ENCODE measurements around the gene SEC23IP. TPM values are rescaled to one million over a fixed set of nuclear protein-coding genes. Genes with fewer than 3 reads are reported as not detected.

The SEC23IP gene
- total RNA-seq, 4 donors from 2014 or later: 19.7 to 41.1 (median 22.9) TPM

GRCh38 chr10:119852822-119853221 is 39.7 kb upstream of the SEC23IP start:
- 86 to 88% methylated on average over 6 of the region's 6 CpGs for WGBS, 2 donors
- DNase-seq (ENCODE audit: low spot score in 2 of 2): no peak
- intact Hi-C loops (cut with DNase I; ENCODE audit: low total_unique reads): no loop called here
- no peak for TF ChIP-seq POLR2A (IDR thresholded peaks at IDR 0.05)
- H3K4me3 ChIP-seq (ENCODE audit: low read depth, poor library complexity, severe bottlenecking): no peak overlapping the region

DNA sequence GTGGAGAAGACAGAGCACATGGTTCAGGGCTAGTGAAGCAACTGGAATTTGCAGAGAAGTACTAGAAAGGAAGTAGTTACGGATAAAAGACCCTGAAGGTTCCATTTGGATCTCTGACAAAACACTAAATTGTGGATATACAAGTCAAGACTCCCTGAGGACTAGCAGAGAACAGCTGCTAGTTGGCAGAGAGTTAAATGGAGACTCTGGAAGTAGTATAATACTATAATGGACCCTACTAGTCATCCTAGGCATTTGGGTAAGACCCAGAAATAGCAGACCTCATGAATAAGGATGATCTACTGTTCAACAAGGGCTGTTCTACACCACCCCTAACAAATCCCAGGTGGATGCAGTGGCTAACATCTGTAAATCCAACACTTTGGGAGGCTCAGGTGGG is 39.0 kb upstream of the SEC23IP start:
- TF ChIP-seq, protein P1, sequence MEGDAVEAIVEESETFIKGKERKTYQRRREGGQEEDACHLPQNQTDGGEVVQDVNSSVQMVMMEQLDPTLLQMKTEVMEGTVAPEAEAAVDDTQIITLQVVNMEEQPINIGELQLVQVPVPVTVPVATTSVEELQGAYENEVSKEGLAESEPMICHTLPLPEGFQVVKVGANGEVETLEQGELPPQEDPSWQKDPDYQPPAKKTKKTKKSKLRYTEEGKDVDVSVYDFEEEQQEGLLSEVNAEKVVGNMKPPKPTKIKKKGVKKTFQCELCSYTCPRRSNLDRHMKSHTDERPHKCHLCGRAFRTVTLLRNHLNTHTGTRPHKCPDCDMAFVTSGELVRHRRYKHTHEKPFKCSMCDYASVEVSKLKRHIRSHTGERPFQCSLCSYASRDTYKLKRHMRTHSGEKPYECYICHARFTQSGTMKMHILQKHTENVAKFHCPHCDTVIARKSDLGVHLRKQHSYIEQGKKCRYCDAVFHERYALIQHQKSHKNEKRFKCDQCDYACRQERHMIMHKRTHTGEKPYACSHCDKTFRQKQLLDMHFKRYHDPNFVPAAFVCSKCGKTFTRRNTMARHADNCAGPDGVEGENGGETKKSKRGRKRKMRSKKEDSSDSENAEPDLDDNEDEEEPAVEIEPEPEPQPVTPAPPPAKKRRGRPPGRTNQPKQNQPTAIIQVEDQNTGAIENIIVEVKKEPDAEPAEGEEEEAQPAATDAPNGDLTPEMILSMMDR (IDR thresholded peaks at IDR 0.05): no peak
- no peak for TF ChIP-seq POLR2A (IDR thresholded peaks at IDR 0.05)
- no peak overlapping the region for H3K4me3 ChIP-seq (ENCODE audit: low read depth, poor library complexity, severe bottlenecking)
- DNase-seq (ENCODE audit: low spot score in 2 of 2): no peak
- WGBS, 2 donors: 82 to 96% methylated on average over 1 of the region's 1 CpG
- intact Hi-C loops (cut with DNase I; ENCODE audit: low total_unique reads): no loop called here

DNA sequence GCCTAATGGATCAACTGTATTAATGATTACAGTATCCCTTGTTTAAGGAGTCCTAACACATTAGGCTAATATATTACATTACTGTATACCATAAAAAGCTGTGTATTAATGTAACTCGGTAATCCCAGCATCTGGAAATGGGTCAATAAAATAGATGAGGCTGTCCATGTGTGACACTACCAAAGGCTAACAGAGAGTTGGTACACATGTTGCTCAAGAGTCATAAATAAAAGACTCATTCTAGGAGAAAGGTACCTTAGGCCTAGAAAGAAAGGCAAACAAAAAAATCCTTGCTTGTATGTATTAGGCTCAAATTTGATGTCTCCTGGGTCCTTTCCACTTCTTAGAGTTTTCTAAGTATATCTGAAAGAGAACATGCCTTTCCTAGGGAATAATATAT is 34.5 kb upstream of the SEC23IP start:
- TF ChIP-seq POLR2A (IDR thresholded peaks at IDR 0.05): no peak
- TF ChIP-seq, protein P1 (IDR thresholded peaks at IDR 0.05): no peak
- no peak overlapping the region for H3K4me3 ChIP-seq (ENCODE audit: low read depth, poor library complexity, severe bottlenecking)
- intact Hi-C loops (cut with DNase I; ENCODE audit: low total_unique reads): no loop called here
- DNase-seq (ENCODE audit: low spot score in 2 of 2): no peak
- 69 to 76% methylated on average over 1 of the region's 1 CpG for WGBS, 2 donors

- no peak overlapping the region for H3K4me3 ChIP-seq (ENCODE audit: low read depth, poor library complexity, severe bottlenecking)
- TF ChIP-seq, protein P1 (IDR thresholded peaks at IDR 0.05): no peak
- TF ChIP-seq POLR2A (IDR thresholded peaks at IDR 0.05): no peak
- no peak for DNase-seq (ENCODE audit: low spot score in 2 of 2)
- WGBS, 2 donors: 45 to 61% methylated on average over 1 of the region's 1 CpG
- intact Hi-C loops (cut with DNase I; ENCODE audit: low total_unique reads): loop anchor here (5.0 kb wide), 1 partner anchor 252 kb away; no protein-coding TSS in a partner anchor
These were observed 32.9 kb upstream of the SEC23IP start for GRCh38 chr10:119859420-119860258.

GRCh38 chr10:119860866-119861607 is 31.5 kb upstream of the SEC23IP start:
- DNase-seq (ENCODE audit: low spot score in 2 of 2): no peak
- 71 to 77% methylated on average over 7 of the region's 7 CpGs for WGBS, 2 donors
- TF ChIP-seq, protein P1 (IDR thresholded peaks at IDR 0.05): no peak
- H3K4me3 ChIP-seq (ENCODE audit: low read depth, poor library complexity, severe bottlenecking): no peak overlapping the region
- intact Hi-C loops (cut with DNase I; ENCODE audit: low total_unique reads): loop anchor here (5.0 kb wide), 1 partner anchor 254 kb away; no protein-coding TSS in a partner anchor

DNA sequence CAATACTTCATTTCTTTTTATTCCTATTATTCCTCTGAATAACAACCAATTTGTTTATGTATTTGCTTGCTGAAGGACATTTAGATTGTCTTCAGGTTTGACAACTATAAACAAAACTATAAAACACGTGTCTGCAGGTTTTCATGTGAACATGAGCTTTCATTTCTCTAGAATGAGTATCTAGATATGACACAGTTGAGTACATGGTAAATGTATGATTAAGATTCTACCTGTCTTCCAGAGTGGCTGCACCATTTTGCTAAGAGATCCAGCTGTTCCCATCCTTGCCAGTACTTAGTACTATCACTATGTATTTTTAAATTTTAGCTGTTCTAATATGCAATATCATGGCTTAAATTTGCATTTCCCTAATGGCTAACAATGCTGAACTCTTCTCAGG is 30.0 kb upstream of the SEC23IP start:
- no peak for TF ChIP-seq POLR2A (IDR thresholded peaks at IDR 0.05)
- TF ChIP-seq, protein P1 (IDR thresholded peaks at IDR 0.05): no peak
- no peak overlapping the region for H3K4me3 ChIP-seq (ENCODE audit: low read depth, poor library complexity, severe bottlenecking)
- DNase-seq (ENCODE audit: low spot score in 2 of 2): no peak
- intact Hi-C loops (cut with DNase I; ENCODE audit: low total_unique reads): loop anchor here (5.0 kb wide), 1 partner anchor 255 kb away; no protein-coding TSS in a partner anchor
- 71 to 80% methylated on average over 1 of the region's 1 CpG for WGBS, 2 donors
